ENCODE data around the gene TIMP1. TPM values are rescaled to one million over a fixed set of nuclear protein-coding genes. Genes with fewer than 3 reads are reported as not detected.

TIMP1 gene
- total RNA-seq, 2 donors from 2014 or later: 84.1 to 93.0 TPM

GRCh38 chrX:47558436-47558835, 23.8 kb upstream of the TIMP1 start:
- H3K4me3 ChIP-seq: no peak overlapping the region
- H3K27me3 ChIP-seq: no peaks in the 10 kb centered on the region
- H3K9ac ChIP-seq (ENCODE audit: low read depth in 2 of 2, low read length in 2 of 2): no peak overlapping the region
- intact Hi-C loops (cut with DNase I): no loop called here
- peak overlapping the region; percentile 40 for H3K27ac ChIP-seq
- no peak for DNase-seq
- H3K36me3 ChIP-seq: no peaks in the 10 kb centered on the region
- no peaks in the 10 kb centered on the region for H3K9me3 ChIP-seq
- no peak for TF ChIP-seq CTCF (IDR thresholded peaks at IDR 0.05)
- H3K4me1 ChIP-seq: no peaks in the 10 kb centered on the region

- Histone ChIP-seq H3K9me3 (no peaks in the 10 kb centered on the region), H3K4me3 (peak overlapping the region; percentile 41)
- intact Hi-C loops (cut with DNase I): no loop called here
Observed at GRCh38 chrX:47560179-47560933, 21.9 kb upstream of the TIMP1 start.

GRCh38 chrX:47560934-47561658, 21.1 kb upstream of the TIMP1 start, which contains the start of gene ARAF:
Gene ARAF, plus strand, starts transcription at chrX:47561205. Its CDS starts 1,763 bp downstream, at chrX:47562968.
- peak; percentile 98 for DNase-seq
- Histone ChIP-seq H3K9me3 (no peaks in the 10 kb centered on the region), H3K27me3 (no peaks in the 10 kb centered on the region), H3K9ac (ENCODE audit: low read depth in 2 of 2, low read length in 2 of 2) (peak within 1 kb of the TSS; percentile 44 to 58), H3K4me3 (peak within 1 kb of the TSS; percentile 41), H3K4me1 (no peaks in the 10 kb centered on the region), H3K27ac (peak within 1 kb of the TSS; percentile 86), H3K36me3 (no peaks in the 10 kb centered on the region)
- TF ChIP-seq CTCF (IDR thresholded peaks at IDR 0.05): no peak
- intact Hi-C loops (cut with DNase I): no loop called here

More at GRCh38 chrX:47560179-47560933, 21.9 kb upstream of the TIMP1 start:
- Histone ChIP-seq H3K4me1 (no peaks in the 10 kb centered on the region), H3K36me3 (no peaks in the 10 kb centered on the region), H3K27me3 (no peaks in the 10 kb centered on the region), H3K27ac (peak overlapping the region; percentile 86), H3K9ac (ENCODE audit: low read depth in 2 of 2, low read length in 2 of 2) (peak overlapping the region; percentile 40 to 44)
- DNase-seq: no peak
- no peak for TF ChIP-seq CTCF (IDR thresholded peaks at IDR 0.05)

- Histone ChIP-seq H3K27ac (peak overlapping the region; percentile 86), H3K36me3 (no peaks in the 10 kb centered on the region), H3K9me3 (no peaks in the 10 kb centered on the region), H3K9ac (ENCODE audit: low read depth in 2 of 2, low read length in 2 of 2) (peak overlapping the region; percentile 44 to 58), H3K27me3 (no peaks in the 10 kb centered on the region), H3K4me1 (no peaks in the 10 kb centered on the region), H3K4me3 (peak overlapping the region; percentile 41)
- no peak for DNase-seq
- no peak for TF ChIP-seq CTCF (IDR thresholded peaks at IDR 0.05)
- intact Hi-C loops (cut with DNase I): no loop called here
Observed at GRCh38 chrX:47561659-47562151, 20.5 kb upstream of the TIMP1 start.

GRCh38 chrX:47562615-47563243, 19.5 kb upstream of the TIMP1 start:
- H3K36me3 ChIP-seq: no peaks in the 10 kb centered on the region
- no peaks in the 10 kb centered on the region for H3K27me3 ChIP-seq
- no peak for DNase-seq
- H3K4me1 ChIP-seq: no peaks in the 10 kb centered on the region
- H3K4me3 ChIP-seq: no peak overlapping the region
- no peak overlapping the region for H3K9ac ChIP-seq (ENCODE audit: low read depth in 2 of 2, low read length in 2 of 2)
- H3K9me3 ChIP-seq: no peaks in the 10 kb centered on the region
- peak; percentile 14 for TF ChIP-seq CTCF (IDR thresholded peaks at IDR 0.05)
- intact Hi-C loops (cut with DNase I): no loop called here
- H3K27ac ChIP-seq: no peak overlapping the region

All from colonic mucosa (tissue), 4 donors.